Measurements from ENCODE around the gene SESN1.

DNA sequence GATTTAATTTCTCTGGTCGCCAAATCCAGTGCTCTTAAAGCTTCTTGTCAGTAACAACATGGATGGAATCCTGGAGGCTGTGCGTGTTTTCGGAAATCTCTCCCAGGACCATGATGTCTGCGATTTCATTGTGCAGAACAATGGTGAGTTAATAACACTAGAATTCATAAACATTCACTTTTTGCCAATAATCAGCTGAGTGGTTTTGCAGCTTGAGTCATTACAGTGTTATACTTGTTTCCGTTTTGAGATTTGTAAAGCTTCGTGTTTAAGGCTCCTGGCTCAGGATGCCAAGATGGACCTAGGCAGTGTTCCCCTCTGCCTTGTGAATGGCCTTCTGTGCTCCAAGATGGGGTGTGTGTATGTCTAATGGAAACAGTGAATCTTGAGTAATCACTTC is 132.7 kb downstream of the SESN1 start:
- TF ChIP-seq, protein P1, sequence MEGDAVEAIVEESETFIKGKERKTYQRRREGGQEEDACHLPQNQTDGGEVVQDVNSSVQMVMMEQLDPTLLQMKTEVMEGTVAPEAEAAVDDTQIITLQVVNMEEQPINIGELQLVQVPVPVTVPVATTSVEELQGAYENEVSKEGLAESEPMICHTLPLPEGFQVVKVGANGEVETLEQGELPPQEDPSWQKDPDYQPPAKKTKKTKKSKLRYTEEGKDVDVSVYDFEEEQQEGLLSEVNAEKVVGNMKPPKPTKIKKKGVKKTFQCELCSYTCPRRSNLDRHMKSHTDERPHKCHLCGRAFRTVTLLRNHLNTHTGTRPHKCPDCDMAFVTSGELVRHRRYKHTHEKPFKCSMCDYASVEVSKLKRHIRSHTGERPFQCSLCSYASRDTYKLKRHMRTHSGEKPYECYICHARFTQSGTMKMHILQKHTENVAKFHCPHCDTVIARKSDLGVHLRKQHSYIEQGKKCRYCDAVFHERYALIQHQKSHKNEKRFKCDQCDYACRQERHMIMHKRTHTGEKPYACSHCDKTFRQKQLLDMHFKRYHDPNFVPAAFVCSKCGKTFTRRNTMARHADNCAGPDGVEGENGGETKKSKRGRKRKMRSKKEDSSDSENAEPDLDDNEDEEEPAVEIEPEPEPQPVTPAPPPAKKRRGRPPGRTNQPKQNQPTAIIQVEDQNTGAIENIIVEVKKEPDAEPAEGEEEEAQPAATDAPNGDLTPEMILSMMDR (IDR thresholded peaks at IDR 0.05) = no peak
- TF ChIP-seq POLR2A (IDR thresholded peaks at IDR 0.05) = no peak

Measured in right lobe of liver (tissue), 4 donors.